ENCODE data around the gene MARK3.

- TF ChIP-seq CTCF (IDR thresholded peaks at IDR 0.05 in 2 of 3, conservative IDR thresholded peaks at IDR 0.05 in 1 of 3; ENCODE audit: borderline replicate concordance in 1 of 3, insufficient read depth in 1 of 3, low read depth in 2 of 3, low read length in 2 of 3), result no peak
- TF ChIP-seq EGR1 (IDR thresholded peaks at IDR 0.05; ENCODE audit: low read depth), result no peak
- no peak for TF ChIP-seq POLR2AphosphoS5 (IDR thresholded peaks at IDR 0.05; ENCODE audit: low read depth, low read length)
- TF ChIP-seq ELF1 (IDR thresholded peaks at IDR 0.05; ENCODE audit: borderline replicate concordance, low read depth), result no peak
Measured at GRCh38 chr14:103480595-103480994, 95.4 kb downstream of the MARK3 start.
